Epithelial cell of esophagus (primary cell): ENCODE measurements around the gene TAS2R16.
"Not testable (repeated sequence)": the region's sequence is repeated elsewhere in the genome, so short reads cannot be mapped to it uniquely, and the experiment has no call there.

Experiments
- DNase-seq: peaks from one replicate; pipeline ENCODE4 v3.0.0; 2010; ENCODE audit warnings: low read depth
- H3K4me3 ChIP-seq: 2 replicates; pipeline ENCODE4 v1.5.1; 2011; ENCODE audit warnings: mild to moderate bottlenecking, low read length, control low read depth
- CTCF ChIP-seq: IDR thresholded peaks from 2 replicates; pipeline ENCODE4 v1.5.1; 2011; ENCODE audit warnings: low read depth, mild to moderate bottlenecking, low read length, control low read depth, inconsistent platforms; ENCODE audit not compliant: insufficient read depth; ENCODE audit errors: missing control alignments

Gene TAS2R16

DNA sequence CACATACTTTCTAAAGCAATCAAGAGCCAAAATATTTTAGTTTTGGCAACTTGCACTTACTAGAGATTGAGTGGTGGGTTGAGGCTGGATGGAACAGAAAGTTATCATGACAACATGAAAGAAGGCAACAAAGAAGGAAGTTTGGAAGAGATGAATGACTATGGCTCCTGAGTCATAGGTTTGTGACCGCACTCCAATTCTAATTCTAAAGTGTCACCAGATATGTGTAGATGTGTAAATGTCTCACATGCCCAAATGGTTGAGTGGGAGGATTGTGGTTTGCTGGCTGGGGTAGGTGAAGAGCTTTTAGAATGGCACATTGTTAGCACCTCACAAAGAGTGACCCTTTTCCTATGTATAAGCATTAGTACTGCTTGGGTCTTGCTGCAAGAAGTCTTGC lies 20.2 kb downstream of the TAS2R16 start:
- no peak for TF ChIP-seq CTCF
- DNase-seq, result peak; percentile 5
- no peak overlapping the region for H3K4me3 ChIP-seq

DNA sequence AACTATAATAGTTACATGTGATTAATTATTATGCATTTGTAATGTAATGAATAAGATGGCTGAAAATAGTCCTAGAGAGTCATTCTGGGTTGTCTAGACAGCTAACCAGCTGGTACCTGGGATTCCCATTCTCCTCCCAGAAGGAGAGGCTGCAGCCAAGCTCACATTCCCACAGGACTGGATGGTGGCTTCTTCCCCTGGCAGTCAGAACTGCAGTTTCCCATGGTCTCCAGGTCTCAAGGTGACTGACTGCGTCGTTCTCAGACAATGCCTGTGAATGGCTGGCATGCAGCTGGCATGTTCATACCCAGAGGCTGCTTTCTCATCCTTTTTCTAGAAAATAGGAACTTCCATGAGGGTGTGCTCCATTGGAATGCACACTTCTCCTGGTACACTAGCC lies 21.3 kb downstream of the TAS2R16 start:
- DNase-seq, result no peak
- no peak overlapping the region for H3K4me3 ChIP-seq
- TF ChIP-seq CTCF, result no peak

DNA sequence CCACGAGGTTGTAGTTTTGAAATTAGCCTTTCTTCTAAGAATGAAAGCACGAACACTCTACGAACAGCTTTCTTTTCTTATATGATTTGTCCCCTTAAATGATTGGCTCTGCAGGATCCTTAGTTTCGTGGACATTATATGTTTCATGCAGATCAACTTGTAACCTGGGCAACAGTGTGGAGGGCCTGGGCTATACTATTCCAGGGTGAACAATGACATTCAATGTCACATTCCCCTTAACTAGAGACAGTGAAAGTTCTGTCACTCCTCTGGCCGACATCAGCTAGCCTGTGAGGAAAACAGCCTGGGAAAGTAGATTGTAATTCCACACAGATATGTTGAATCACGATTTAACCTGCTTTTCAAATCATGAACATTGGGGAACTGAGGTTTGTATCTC lies 23.4 kb downstream of the TAS2R16 start:
- TF ChIP-seq CTCF, result no peak
- no peak for DNase-seq
- no peak overlapping the region for H3K4me3 ChIP-seq

GRCh38 chr7:122970740-122971725 lies 24.5 kb downstream of the TAS2R16 start:
- no peak for DNase-seq
- no peak for TF ChIP-seq CTCF
- H3K4me3 ChIP-seq, result no peak overlapping the region

DNA sequence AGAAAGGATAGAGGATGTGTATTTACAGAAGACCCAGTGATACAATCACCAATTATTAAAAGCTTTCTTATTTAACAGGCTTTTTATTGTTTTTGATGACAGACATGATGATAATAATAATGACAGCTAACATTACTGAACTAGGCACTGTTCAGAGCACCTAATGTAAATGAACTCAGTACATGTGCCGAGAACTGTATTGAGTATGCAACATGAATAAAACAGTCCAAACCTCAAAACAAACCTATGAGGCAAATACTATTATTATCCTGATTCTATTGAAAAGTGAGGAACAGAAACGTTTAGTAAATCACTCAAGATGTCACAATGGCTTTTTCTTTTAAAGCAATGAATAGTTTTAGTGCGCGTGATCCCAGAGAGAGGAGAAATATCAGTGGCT lies 27.1 kb downstream of the TAS2R16 start:
- no peak for TF ChIP-seq CTCF
- H3K4me3 ChIP-seq, result no peak overlapping the region
- DNase-seq, result no peak

DNA sequence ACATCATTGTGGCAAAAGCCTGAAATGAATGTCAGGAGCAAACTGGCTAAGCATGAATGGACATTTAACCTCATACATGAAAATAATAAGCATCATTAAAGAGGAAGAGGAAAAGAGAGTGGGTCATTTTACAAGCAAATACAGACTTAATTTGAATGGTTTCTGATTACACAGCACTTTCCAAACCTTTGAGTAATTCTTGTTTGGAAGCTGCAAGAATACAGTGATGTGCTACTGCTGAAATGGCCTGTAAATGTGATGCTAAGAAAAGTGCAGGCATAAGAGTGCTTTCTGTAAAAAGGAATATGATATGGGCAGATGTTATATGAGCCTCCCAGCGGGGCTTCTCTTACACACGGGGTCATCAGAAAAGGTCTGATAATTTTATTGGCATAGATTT lies 30.2 kb downstream of the TAS2R16 start:
- no peak overlapping the region for H3K4me3 ChIP-seq
- DNase-seq, result no peak
- TF ChIP-seq CTCF, result no peak

- not testable (repeated sequence) for H3K4me3 ChIP-seq, DNase-seq
These were observed 41.8 kb downstream of the TAS2R16 start for GRCh38 chr7:122953678-122954077.
